GM18867 (cell line): Measurements from ENCODE around the gene MRPL18.
A peak's percentile ranks its signal among the peaks of the same experiment; 100 is the strongest.
"Not testable (repeated sequence)": the region's sequence is repeated elsewhere in the genome, so short reads cannot be mapped to it uniquely, and the experiment has no call there.

Experiments used
- ATAC-seq: cut with Tn5 transposase; IDR thresholded peaks from one replicate; pipeline ENCODE4 v1.9.1; 2021; ENCODE audit warnings: mild to moderate bottlenecking, moderate library complexity; ENCODE audit not compliant: unreplicated experiment

The MRPL18 gene

DNA sequence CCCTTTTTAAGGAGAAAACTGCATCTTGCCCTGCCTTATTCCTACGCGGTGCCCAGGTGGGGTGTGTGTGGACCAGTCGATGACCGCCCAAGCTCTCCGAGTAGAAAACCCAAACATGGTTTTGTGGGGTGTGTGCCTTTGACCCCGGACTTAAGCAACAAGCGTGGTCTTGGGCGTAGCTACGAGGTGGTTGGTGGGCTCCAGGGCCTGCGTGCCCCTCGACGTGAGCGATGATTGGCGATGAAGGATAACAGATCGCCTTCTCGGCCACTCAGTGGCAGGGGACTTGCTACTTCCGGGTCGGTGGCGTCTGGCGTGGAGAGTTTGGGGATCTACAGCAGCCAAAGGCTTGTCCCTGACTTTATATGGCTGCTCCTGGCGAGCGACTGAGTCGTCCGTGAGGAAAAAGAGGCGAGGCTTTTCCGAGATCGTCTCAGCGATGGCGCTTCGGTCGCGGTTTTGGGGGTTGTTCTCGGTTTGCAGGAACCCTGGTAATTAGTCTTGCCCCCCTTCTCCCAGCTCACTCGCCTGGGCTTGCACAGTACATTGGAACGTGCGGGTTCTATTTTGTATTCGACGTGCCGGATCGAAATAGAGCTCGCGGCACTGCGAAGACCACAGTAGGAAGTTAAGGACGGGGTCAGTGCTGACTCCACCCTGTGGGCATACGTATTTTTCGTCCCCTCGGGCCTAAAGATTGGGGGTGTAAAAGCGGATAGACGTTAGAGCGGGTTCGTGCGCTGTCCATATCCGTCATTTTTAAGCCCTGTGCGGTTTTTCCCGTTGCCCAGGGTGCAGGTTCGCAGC, at the start of gene MRPL18:
TSS of gene MRPL18 (plus strand) at position 319 of the 807 bp plus-strand sequence. CDS start at position 440, 121 bp downstream.
- ATAC-seq, result peak; percentile 82

DNA sequence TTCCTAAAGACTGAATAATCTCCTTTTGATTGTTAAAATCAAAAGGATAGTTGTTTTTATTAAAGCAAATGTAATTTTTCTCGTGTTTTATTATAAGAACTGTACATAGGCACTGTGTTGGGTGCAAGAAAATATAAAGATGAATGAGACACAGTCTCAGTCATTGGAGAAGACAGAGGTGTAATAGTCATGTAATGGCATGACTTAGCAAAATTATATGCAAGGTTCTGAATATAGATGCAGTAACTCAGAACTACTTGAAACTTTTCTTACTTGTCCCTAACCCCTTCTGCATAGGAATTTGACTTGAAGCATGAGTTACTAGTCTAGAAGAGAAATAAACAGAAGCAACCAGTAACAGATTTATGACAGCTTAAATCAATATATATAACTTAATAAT, 48.1 kb upstream of the MRPL18 start:
- no peak for ATAC-seq

DNA sequence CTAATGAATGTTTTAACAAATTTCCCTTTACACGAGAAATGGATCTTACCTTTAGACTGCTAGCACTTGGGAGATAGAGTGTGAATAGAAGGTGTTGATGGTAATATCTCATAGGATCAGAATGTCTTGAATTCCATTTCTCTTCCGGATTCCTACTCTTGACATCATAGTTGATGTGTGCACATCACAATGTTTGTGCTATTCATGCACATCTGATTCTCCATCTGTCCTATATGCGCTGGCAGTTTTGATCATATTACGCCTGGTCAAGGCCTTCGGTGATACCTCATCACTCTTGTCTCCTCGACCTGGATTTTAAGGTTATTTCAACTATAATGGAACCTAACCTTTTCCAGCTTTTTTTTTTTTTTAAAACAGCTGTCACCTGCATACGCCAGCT, 45.2 kb upstream of the MRPL18 start:
- ATAC-seq, result no peak

DNA sequence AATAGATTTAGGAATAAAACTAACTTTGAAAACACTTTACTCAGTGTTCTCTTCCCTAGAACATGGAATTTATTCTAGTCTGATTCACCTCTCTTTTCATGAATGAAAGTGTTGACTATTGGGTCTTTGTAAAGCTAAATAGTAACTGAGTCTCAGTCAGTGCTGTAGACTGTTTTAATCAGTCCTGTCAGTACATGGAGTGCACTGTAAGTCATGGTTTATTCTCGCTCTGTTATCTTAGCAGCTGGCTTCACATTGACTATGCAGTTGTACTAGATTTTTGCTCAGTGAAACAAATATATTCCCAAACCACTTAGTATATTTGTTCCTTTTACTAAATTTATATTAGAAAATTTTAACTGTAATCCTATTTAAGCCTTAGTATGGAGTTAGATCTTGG, 43.5 kb upstream of the MRPL18 start:
- ATAC-seq, result no peak

DNA sequence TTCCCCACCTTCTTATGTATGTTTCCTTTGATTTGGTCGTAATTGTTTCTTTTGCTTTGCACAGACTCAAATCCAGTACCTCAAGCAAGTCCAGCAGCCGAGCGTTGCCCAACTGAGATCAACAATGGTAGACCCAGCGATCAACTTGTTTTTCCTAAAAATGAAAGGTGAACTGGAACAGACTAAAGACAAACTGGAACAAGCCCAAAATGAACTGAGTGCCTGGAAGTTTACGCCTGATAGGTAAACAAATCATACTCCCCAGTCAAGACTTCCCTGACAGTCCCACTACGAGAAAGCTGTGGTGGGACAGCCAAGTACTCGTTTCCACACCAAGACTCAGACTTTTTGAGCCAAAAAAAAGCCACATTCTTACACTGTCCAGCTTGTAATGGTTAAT, 42.1 kb upstream of the MRPL18 start:
- ATAC-seq, result not testable (repeated sequence)

DNA sequence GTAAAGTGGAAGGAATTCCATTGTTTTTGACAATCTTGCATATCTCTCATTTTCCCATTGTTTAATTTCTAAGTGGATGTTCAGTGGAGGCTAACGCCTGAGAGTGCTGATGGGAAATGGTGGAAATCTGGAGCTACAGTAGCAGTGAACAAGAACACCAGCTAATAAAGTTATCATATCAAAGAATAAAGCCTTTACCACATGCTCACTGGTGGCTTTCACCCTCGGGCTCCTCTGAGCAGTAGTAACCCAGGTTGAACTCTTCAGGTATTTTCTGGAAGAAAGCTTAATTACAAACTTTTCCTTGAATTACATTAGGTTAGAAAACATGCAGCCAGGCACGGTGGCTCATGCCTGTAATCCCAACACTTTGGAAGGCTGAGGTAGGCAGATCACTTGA, 38.8 kb upstream of the MRPL18 start:
- no peak for ATAC-seq

DNA sequence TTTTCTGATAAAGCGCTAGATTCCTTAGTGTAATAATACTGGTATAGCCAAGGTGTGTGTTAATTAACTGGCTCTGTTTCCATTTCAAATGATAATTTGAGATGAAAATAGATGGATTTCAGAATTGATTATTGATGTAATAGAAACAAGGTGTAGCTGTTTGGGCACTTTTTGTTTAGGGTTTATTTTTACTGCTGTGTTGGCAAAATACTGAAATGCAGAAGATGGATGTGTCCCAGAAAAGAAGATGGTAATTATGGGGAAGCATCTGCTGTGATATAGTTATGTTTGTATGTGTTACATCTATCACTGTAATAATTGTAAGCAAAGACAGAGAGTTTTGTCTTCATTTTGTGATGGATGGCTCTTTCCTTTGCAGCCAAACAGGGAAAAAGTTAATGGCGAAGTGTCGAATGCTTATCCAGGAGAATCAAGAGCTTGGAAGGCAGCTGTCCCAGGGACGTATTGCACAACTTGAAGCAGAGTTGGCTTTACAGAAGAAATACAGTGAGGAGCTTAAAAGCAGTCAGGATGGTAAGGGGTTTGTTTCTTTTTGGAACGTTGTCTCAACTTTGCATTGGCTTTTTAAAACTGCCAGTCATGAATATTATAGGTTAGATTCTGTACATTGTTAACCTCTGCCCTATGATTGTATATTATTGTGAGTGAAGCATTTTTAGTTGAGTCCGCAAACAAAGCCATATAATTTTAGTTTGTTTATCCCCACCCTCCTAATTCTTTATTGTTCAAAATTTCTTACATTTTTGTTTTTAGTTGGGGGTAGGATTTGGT, 37.0 kb upstream of the MRPL18 start:
- ATAC-seq, result no peak

DNA sequence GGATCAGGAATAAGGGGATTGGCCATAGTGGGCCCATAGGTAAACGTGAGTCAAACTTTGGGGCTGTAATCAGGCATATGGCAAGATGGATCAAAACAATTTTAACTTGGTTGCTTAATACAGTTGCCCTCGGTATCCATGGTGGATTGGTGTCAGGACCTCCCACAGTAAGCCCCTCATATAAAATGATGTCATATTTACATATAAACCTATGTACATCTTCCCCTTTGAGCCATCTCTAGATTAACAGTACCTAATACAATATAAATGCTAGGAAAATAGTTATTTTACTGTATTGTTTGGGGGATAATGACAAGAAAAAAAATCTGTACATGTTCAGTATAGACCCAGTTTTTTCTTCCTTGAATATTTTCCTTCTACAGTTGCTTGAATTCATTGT, 35.9 kb upstream of the MRPL18 start:
- no peak for ATAC-seq

DNA sequence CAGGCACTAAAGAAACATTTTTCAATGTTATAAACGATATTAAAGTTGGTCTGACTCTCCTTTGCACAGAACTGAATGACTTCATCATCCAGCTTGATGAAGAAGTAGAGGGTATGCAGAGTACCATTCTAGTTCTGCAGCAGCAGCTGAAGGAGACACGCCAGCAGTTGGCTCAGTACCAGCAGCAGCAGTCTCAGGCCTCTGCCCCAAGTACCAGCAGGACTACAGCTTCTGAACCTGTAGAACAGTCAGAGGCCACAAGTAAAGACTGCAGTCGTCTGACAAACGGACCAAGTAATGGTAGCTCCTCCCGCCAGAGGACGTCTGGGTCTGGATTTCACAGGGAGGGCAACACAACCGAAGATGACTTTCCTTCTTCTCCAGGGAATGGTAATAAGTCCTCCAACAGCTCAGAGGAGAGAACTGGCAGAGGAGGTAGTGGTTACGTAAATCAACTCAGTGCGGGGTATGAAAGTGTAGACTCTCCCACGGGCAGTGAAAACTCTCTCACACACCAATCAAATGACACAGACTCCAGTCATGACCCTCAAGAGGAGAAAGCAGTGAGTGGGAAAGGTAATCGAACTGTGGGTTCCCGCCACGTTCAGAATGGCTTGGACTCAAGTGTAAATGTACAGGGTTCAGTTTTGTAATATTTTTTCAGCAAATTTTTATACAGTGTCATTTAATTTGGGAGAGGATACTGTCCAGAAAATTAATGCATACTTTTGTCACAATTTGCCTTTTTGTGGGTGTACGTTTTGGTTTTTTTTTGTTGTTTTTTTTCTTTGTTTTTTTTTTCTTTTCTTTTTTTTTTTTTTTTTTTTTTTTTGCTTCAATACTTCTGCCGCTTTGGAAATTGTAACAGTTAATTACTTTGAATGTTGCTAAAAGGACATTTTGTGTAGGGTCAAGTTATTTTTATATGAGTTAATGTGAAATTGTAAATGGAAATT, 35.0 kb upstream of the MRPL18 start:
- ATAC-seq, result no peak

DNA sequence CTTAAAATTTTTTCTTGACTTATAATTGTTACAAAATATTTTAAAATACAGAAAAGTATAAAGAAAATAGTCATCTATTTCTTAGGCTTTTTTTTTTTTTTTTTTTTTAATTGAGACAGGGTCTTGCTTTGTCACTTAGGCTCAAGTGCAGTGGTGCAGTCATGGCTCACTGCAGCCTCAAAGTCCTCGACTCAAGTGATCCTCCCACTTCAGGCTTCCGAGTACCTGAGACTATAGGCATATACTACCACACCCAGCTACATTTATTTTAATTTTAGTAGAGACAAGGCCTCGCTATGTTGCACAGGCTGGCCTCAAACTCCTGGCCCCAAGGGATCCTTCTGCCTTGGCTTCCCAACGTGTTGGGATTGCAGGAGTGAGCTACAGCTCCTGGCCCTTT, 33.8 kb upstream of the MRPL18 start:
- no peak for ATAC-seq

DNA sequence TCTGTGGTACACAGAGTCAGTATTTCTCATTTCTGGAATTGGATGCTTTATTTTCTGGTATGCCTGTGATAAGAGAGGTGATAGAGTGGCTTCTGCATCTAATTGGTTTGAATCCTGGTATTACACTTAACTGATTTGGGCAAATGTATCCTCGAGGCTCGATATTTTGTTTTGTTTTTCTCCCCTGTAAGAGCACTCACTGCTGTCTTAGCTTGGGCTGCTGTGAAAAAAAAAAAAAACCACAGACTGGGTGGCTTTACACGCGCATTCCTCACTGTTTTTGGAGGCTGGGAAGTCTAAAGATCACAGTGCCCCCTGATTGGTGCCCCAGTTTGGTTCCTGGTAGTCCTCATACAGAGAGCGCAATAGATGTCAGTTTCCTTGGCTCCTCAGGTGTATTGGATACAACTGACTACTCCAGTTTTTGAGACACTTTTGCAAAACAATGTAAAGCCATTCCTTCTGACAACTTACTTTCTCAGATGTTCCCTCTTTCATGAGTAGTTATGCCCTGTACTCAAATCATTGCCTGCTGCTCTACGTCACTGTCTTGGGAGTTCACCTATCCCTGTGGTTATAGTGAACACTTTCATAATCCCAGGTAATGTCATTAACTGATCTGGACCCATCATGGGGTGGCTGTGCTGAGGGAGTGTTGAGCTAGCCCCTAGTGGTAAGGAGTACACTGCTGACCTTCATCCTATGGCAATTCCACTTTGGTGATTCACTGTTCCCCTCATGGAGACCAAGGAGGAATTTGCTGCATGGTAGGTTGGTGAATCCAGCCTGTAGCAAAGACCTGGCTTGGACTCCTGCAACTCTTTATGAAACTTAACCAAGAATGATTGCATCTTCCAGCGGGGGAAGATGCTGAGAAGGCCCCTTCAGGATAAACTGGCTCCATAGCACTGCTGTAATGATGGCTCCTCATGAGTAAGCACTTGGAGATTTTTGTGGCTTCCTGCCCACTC, 32.0 kb upstream of the MRPL18 start:
- ATAC-seq, result no peak

DNA sequence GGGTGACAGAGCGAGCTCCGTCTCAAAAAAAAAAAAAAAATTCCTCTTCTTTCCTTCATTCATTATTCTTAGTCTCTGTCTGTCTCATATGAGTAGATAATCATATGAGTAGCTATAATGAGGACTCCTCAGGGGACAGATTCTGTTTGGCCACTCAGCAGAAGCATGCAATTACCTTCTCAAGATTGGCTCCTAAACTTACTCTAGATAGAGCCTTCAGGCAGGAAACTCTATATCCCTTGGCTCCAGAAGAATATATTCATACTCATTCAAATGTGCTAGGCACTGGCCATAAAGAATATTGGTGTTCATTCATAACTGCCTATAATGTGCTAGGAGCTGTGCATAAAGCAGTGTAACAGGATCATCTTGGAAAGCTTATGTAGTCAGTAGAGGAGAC, 30.6 kb upstream of the MRPL18 start:
- ATAC-seq, result no peak

DNA sequence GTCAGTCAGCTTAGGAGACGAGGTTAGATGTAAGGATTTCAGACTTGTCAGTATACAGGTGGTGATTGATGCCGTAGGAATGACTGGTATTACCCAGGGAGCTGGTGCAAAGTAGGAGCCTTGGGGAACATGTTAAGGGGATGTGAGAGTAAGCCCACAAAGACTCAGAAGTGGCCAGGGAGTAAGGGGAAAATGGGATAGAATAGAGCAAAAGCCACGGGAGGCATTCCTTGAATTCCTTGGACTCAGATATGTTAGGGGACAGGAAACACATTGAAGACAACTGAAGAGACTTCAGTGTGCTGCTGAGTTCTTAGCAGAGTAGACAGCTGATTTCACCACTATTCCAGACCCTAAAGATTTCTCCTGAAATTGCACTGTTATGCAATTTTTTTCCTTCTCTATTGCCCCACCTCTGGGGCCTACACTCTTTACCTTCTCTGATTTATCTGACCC, 29.6 kb upstream of the MRPL18 start:
- ATAC-seq, result no peak

DNA sequence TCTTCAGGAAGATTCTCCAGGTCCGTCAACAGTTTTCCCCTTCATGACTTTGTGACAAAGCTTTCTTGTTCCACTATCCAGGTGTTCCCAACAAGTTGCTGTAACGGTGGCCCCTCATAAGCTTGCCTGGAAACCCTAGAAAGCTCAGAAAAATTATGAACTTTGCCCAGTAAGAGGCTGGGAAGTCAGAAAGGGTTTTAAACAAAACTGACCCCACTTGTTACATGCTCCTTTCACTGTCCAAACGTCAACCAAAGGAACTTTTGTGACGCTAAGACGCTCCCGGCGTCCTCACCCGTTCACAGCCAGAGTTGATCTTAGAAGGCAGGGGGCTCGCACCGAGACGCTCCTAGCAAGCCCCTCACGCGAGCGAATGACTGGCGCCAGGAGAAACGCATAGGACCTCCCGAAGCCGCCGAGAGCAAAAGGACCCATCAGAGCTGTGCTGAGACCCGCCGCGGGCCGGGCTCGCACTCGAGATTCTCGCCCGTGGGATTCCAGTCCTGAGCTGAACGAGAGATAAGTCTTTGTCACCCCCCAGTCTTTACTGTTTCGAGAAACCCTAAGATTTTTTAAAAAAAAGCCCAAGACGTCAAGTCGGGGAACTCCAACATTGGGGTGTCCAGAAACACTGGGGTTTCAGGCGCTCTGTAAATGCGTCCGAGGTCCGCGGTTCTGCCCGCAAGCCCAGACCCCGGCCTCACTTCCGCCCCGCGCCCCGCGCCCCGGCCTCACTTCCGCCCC, 29.0 kb upstream of the MRPL18 start:
- peak; percentile 2 for ATAC-seq

DNA sequence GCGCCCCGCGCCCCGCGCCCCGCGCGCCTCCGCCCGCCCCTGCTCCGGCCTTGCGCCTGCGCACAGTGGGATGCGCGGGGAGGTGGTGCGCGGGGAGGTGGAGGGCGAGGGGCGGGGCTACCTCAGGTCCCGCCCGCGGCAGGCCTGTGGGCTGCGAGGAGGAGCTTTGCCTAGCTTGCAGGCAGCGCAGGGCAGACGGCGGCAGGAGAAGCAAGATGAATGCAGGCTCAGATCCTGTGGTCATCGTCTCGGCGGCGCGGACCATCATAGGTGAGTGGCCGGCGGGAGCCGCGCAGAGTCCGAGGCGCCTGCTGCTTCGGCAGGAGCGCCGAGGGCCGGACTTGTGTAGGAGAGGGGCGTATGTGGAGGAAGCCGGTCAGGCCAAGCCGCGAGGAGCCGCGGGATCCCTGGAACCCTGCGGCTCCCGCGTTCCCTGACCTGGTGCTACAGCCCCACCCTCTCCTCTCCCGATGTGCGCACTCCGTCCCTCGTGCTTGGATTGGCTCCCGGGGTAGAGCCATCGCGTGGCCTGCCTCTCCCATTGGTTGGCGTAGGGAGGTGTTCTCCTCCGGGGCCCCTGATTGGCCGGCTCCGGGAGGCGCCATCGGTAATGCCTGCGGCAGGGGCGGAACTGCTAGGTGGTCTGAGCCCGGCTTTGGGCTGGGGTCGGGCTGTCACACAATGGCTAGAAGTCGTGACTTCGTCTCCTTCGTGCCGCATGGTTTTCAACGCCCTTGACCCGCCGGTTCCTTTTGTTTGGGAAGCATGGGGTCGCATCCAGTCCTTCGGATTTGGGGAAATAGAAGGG, 28.2 kb upstream of the MRPL18 start, which contains the start of gene ACAT2:
TSS of gene ACAT2 (plus strand) at position 173 of the 808 bp plus-strand sequence. CDS start at position 216, 43 bp downstream.
- ATAC-seq, result peak; percentile 96

DNA sequence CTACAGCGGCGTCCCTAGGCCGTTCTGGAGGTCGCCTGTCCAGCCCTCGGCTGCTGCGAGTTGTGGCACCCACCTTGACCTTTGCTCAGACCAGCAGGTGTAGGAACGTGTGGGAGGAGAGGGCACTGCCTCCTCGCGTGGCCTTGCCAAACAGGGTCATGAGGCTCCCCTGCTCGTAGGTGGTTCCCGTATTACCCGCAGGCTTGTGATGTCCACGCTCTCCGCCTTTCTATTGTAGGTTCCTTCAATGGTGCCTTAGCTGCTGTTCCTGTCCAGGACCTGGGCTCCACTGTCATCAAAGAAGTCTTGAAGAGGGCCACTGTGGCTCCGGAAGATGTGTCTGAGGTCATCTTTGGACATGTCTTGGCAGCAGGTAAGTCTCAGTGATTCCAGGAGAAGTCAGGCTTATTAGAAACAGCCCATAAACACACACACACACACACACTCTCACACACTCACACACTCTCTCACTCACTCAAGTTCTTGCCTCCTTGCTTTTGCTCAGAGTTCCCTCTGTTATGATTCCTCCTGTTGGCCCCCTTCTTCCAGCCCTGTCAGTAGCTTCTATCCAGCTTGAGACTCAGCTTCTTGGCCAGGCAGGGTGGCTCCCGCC, 27.5 kb upstream of the MRPL18 start:
- peak; percentile 8 for ATAC-seq

DNA sequence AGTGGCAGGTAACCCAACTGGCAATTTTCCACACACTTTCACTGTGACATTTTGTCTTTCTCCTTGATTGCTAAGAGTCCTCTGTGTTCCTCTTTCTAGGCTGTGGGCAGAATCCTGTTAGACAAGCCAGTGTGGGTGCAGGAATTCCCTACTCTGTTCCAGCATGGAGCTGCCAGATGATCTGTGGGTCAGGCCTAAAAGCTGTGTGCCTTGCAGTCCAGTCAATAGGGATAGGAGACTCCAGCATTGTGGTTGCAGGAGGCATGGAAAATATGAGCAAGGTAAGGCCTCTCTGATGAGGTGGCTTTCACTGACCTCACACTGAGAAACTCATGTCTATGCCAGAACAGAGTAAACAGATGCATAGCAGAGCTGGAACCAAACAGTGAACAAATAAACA, 23.4 kb upstream of the MRPL18 start:
- no peak for ATAC-seq

DNA sequence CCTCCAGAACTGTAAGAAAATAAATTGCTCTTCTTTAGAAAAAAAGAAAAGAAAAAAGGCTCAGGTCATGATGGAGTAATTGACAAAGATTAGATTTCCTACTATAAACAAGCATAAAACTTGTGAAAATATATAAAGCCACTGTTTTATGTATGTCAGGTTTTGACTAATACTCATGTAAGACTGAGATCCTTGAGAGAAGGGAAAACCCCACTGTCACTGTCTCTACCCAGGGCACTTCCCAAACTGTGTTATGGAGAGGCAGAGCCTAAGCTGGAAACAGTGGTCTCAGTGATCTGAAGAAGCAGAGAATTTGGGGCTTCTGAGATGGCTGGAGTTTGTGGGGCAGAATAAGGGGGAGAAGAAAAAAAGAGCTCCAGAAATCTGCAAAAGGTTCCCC, 20.8 kb upstream of the MRPL18 start:
- no peak for ATAC-seq
